HepG2 (cell line): ENCODE data around the gene WARS2. TPM values are rescaled to one million over a fixed set of nuclear protein-coding genes. Genes with fewer than 3 reads are reported as not detected.

Source experiments
- ATAC-seq: fragments of 200-7000 bp; cut with Tn5 transposase; 3 replicates; pipeline ENCODE4 v1.9.1; 2020; ENCODE audit warnings: mild to moderate bottlenecking, moderate library complexity
- BruUV-seq: library from RNA; stranded (reverse); fragments of 400-500 nt; replicated peaks from 2 replicates; lab custom pipeline; 2021; lab: Mats Ljungman, UMichigan
- CTCF ChIA-PET: fragments of 300-600 bp; formaldehyde crosslinking; extraction: SDS; loops from one replicate; lab custom pipeline; 2021; ENCODE audit warnings: low total read pairs, inconsistent platforms, low intra/inter-chr PET ratio; lab: Yijun Ruan, JAX
- POLR2A ChIA-PET: fragments of 350-600 bp; sonication (Branson Sonifier 250); formaldehyde crosslinking; loops from one replicate; lab custom pipeline; 2020; ENCODE audit warnings: antibody characterized with exemption, inconsistent platforms; lab: Yijun Ruan, JAX
- DNase-seq: peaks from one replicate; pipeline ENCODE4 v3.0.0-alpha.2; 2015; ENCODE audit warnings: low spot score
- FAIRE-seq: peaks from 3 replicates; lab custom pipeline; 2011; peaks lifted over from hg19 to GRCh38; lab: Jason Lieb, UNC
- H2AFZ ChIP-seq: one replicate; pipeline ENCODE4 v1.6.1; 2011; ENCODE audit warnings: low read length, inconsistent platforms
- H3K27ac ChIP-seq: fragments of 300-600 bp; 3 replicates; pipeline ENCODE4 v1.8.0; 2011; ENCODE audit warnings: mixed run types, mild to moderate bottlenecking, mixed read lengths, low read length, inconsistent platforms; ENCODE audit not compliant: insufficient read depth; ENCODE audit errors: extremely low read length
- H3K27me3 ChIP-seq, 2 experiments: fragments of 200-600 bp in 1 of 2; 2 replicates in 1 of 2; 3 replicates in 1 of 2; pipeline versions ENCODE4 v1.6.0 to v1.8.0; 2011; ENCODE audit warnings: low read length in 2 of 2, mild to moderate bottlenecking in 2 of 2, moderate library complexity in 2 of 2, inconsistent platforms in 1 of 2; ENCODE audit not compliant: insufficient read depth in 2 of 2, control insufficient read depth in 1 of 2
- H3K36me3 ChIP-seq, 2 experiments: fragments of 200-600 bp in 1 of 2; replicated peaks in 1 of 2; 2 replicates in 1 of 2; 3 replicates in 1 of 2; pipeline versions ENCODE4 v1.5.1 to v1.8.0; 2011; ENCODE audit warnings: low read length in 2 of 2, inconsistent platforms in 1 of 2; ENCODE audit not compliant: insufficient read depth in 2 of 2, control insufficient read depth in 1 of 2
- H3K4me1 ChIP-seq: 2 replicates; pipeline ENCODE4 v1.5.1; 2012; ENCODE audit warnings: low read length, inconsistent platforms; ENCODE audit not compliant: insufficient read depth
- H3K4me2 ChIP-seq: 2 replicates; pipeline ENCODE4 v1.6.0; 2011; ENCODE audit warnings: low read depth, low read length, inconsistent platforms
- H3K4me3 ChIP-seq, 3 experiments: fragments of 200-600 bp in 1 of 3; sonication (generic), shearing (Covaris generic) in 1 of 3; replicated peaks in 1 of 3; 2 replicates each; pipeline ENCODE4 v1.5.1; 2011 to 2016; ENCODE audit warnings: low read length in 3 of 3, inconsistent platforms in 2 of 3, low read depth in 2 of 3, mild to moderate bottlenecking in 2 of 3, control low read depth in 1 of 3, mixed read lengths in 1 of 3; ENCODE audit not compliant: insufficient read depth in 1 of 3
- H3K79me2 ChIP-seq: one replicate; pipeline ENCODE4 v1.6.1; 2011; ENCODE audit warnings: low read length, inconsistent platforms; ENCODE audit not compliant: insufficient read depth
- H3K9ac ChIP-seq: 2 replicates; pipeline ENCODE4 v1.6.0; 2011; ENCODE audit warnings: mild to moderate bottlenecking, low read depth, low read length, inconsistent platforms; ENCODE audit not compliant: insufficient read depth
- H3K9me3 ChIP-seq: 2 replicates; pipeline ENCODE4 v1.5.1; 2012; ENCODE audit warnings: mild to moderate bottlenecking, low read length
- H4K20me1 ChIP-seq: 2 replicates; pipeline ENCODE4 v1.6.0; 2011; ENCODE audit warnings: inconsistent platforms, mild to moderate bottlenecking, low read length, moderate library complexity; ENCODE audit not compliant: insufficient read depth
- BCL3 ChIP-seq: sonication (generic); formaldehyde crosslinking; IDR thresholded peaks from 2 replicates; pipeline ENCODE4 v1.5.1; 2020; ENCODE audit warnings: mild to moderate bottlenecking, missing genetic modification reagents, moderate library complexity
- BHLHE40 ChIP-seq: IDR thresholded peaks from 2 replicates; pipeline ENCODE4 v1.6.1; 2011; ENCODE audit warnings: low read length, improper control_type of control experiment
- KDM5A ChIP-seq: fragments of 200-600 bp; sonication (generic); IDR thresholded peaks from 2 replicates; pipeline ENCODE4 v1.7.0; 2018; ENCODE audit warnings: antibody characterized with exemption, mild to moderate bottlenecking, low read length, borderline replicate concordance
- TEF ChIP-seq: sonication (generic); formaldehyde crosslinking; IDR thresholded peaks from 2 replicates; pipeline ENCODE4 v1.5.0; 2020; ENCODE audit warnings: missing genetic modification reagents
- ZBTB34 ChIP-seq: sonication (generic); formaldehyde crosslinking; IDR thresholded peaks from 2 replicates; pipeline ENCODE4 v1.8.0; 2022; ENCODE audit warnings: mild to moderate bottlenecking, missing genetic modification reagents
- ZBTB40 ChIP-seq, 2 experiments: fragments of 450-650 bp in 1 of 2; sonication (generic) in 1 of 2; formaldehyde crosslinking in 1 of 2; IDR thresholded peaks; 2 replicates each; pipeline versions ENCODE4 v1.6.1 to v1.8.0; 2016 to 2022; ENCODE audit warnings: antibody characterized with exemption in 1 of 2, mild to moderate bottlenecking in 1 of 2, missing genetic modification reagents in 1 of 2
- ZNF124 ChIP-seq: sonication (generic); formaldehyde crosslinking; IDR thresholded peaks from 2 replicates; pipeline ENCODE4 v1.4.0; 2020; ENCODE audit warnings: missing genetic modification reagents
- ZNF549 ChIP-seq: sonication (generic); formaldehyde crosslinking; IDR thresholded peaks from 2 replicates; pipeline ENCODE4 v1.5.0; 2020; ENCODE audit warnings: missing genetic modification reagents
- ZNF713 ChIP-seq: sonication (generic); formaldehyde crosslinking; IDR thresholded peaks from 2 replicates; pipeline ENCODE4 v1.4.0; 2020; ENCODE audit warnings: mild to moderate bottlenecking, missing genetic modification reagents
- WGBS: methylation state at CpG from one replicate; pipeline ENCODE4 v1.1.6; 2017; ENCODE audit warnings: low lambda C conversion rate; 5-methylcytosine and 5-hydroxymethylcytosine counted together
- in situ Hi-C: cut with HindIII; loops from 2 replicates; pipeline ENCODE4 v1.10.0; 2017; ENCODE audit warnings: low pct_unique_long_range_greater_than_20kb; ENCODE audit not compliant: extremely low pct_ligation_motif_present
- intact Hi-C: fragments of 100-400 bp; cut with micrococcal nuclease; formaldehyde crosslinking; loops from one replicate; pipeline ENCODE4 v1.10.0; 2022; ENCODE audit not compliant: unreplicated experiment
- polyA plus RNA-seq, 8 experiments: library from polyadenylated mRNA; depleted of rRNA in 3 of 8; stranded (reverse) in 7 of 8; unstranded in 1 of 8; fragments of >200 nt; fragmentation: Illumina TruSeq in 4 of 8; extraction: Trizol in 4 of 8; gene quantifications; 2 replicates each; pipeline versions ENCODE4 v1.2.1 to v1.2.3, GENCODE V29; 2011 to 2016; ENCODE audit warnings: low read depth in 4 of 8, missing spikeins in 1 of 8, mixed read lengths in 1 of 8; ENCODE audit not compliant: insufficient read depth in 1 of 8
- total RNA-seq, 5 experiments: library from RNA; depleted of rRNA; stranded (reverse); fragments of >200 nt; fragmentation: Illumina TruSeq; extraction: Trizol; gene quantifications; 2 replicates each; pipeline ENCODE4 v1.2.3, GENCODE V29; 2016; ENCODE audit warnings: low read depth in 1 of 5

Gene WARS2
- total and polyA plus RNA-seq, 2 of the 13 experiments (the other 11 are each of a cell fraction or from before 2014, with no cell fraction given), result 12.4 to 18.8 TPM

GRCh38 chr1:119147661-119148090 is 7.2 kb upstream of the WARS2 start:
- TF ChIP-seq BHLHE40, result no peak
- TF ChIP-seq ZBTB34 (CRISPR knock-in tag), result no peak
- TF ChIP-seq ZNF713 (CRISPR knock-in tag), result no peak
- no peak for TF ChIP-seq KDM5A
- no peak for TF ChIP-seq BCL3
- TF ChIP-seq ZNF549 (CRISPR knock-in tag), result no peak
- TF ChIP-seq ZNF124 (CRISPR knock-in tag), result no peak
- TF ChIP-seq ZBTB40 (IDR thresholded peaks at IDR 0.05), result no peak
- no peak for TF ChIP-seq ZBTB40 (CRISPR knock-in tag; IDR thresholded peaks at IDR 0.05)
- TF ChIP-seq TEF (CRISPR knock-in tag), result no peak
- no peaks in the 10 kb centered on the region for H4K20me1 ChIP-seq
- no peak overlapping the region for H3K27ac ChIP-seq
- intact Hi-C loops (loop anchor here (10.0 kb wide), 1 partner anchor 183 kb away; no protein-coding TSS in a partner anchor), in situ Hi-C loops (no loop called here)
- no peak for ATAC-seq
- H3K4me2 ChIP-seq, result no peak overlapping the region
- H3K36me3 ChIP-seq, result no peaks in the 10 kb centered on the region; a peak in 1 of 5 replicates
- no peaks in the 10 kb centered on the region for H3K9me3 ChIP-seq
- H2AFZ ChIP-seq, result no peak overlapping the region
- ChIA-PET POLR2A (no interaction called here), CTCF (no interaction called here)
- no peak overlapping the region for H3K4me3 ChIP-seq
- no TSS peak for BruUV-seq
- no peaks in the 10 kb centered on the region for H3K27me3 ChIP-seq
- WGBS, result 97% methylated on average over 4 of the region's 4 CpGs
- no peak for FAIRE-seq
- H3K79me2 ChIP-seq, result no peaks in the 10 kb centered on the region
- H3K9ac ChIP-seq, result no peak overlapping the region
- DNase-seq, result no peak
- H3K4me1 ChIP-seq, result peaks cover under 1% of the 10 kb centered on the region; the same call in 1 of the 2 replicates
